Skeletal muscle cell (primary cell): Measurements from ENCODE around the gene NCL.
"Not testable (repeated sequence)": the region's sequence is repeated elsewhere in the genome, so short reads cannot be mapped to it uniquely, and the experiment has no call there.

ENCODE experiments used
- DNase-seq: peaks from one replicate; pipeline ENCODE4 v3.0.0-alpha.2; 2010; ENCODE audit warnings: low read depth
- H3K4me3 ChIP-seq: 2 replicates; pipeline ENCODE4 v1.5.1; 2011; ENCODE audit warnings: low read depth, mild to moderate bottlenecking, control low read depth, low read length, moderate library complexity

NCL gene

DNA sequence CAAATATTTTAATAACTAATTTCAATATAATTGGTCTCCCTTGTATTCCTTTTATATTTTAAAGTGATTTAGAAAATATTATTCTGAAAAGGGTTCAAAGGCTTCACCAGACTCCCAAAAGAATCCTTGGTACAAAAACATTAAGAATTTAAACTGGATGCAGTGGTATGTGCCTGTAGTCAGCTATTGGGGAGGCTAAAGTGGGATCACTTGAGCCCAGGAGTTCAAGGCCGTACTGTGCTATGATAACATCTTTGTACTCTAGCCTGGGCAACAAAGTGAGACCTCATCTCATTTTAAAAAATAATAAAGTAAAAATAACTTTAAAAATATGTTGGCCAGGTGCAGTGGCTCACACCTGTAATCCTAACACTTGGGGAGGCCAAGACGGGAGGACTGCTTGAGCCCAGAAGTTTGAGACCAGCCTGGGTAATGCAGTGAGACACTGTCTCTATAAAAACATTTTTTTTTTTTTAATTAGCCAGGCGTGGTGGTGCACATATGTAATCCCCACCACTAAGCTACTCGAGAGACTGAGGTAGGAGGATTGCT, 14.7 kb downstream of the NCL start:
- no peak overlapping the region for H3K4me3 ChIP-seq
- DNase-seq = no peak

DNA sequence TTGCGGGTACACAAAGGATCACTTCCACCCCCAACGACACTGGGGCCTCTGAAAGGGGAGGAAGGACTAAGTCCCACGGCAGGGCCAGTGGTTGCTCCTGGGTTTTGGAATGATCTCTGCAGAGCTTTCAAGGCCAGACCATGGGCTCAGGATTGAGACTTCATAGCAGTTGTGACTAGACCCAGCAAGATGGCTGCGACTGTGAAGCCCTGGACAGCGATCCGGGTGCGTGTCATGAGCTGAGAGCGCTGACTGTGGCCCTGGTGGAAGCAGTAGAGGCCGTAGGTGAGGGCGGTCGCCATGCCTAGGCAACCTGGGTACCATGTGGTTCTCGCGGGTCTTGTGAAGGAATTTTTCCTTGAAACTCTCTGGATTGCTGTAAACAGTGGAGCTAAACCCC, 27.3 kb downstream of the NCL start:
- no peak for DNase-seq
- no peak overlapping the region for H3K4me3 ChIP-seq

DNA sequence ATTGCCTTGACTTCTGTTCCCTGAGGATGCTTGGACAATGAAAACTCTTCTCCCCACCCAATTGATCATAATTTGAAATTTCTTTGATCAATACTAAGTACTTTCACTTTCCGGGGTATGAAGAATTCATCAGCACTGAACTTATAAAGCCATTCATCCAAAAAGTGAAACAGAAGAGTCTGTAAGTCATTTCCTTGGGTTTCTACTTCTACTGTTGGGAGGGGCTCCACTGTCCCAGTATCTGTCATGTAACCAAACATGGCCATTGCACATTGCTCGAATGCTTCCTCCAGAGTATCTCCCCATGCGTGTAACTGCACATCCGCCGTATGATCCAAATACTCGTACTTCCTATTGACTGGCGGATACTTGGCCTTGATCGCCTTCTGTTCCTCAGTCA, 30.3 kb downstream of the NCL start:
- H3K4me3 ChIP-seq = no peak overlapping the region
- DNase-seq = no peak

DNA sequence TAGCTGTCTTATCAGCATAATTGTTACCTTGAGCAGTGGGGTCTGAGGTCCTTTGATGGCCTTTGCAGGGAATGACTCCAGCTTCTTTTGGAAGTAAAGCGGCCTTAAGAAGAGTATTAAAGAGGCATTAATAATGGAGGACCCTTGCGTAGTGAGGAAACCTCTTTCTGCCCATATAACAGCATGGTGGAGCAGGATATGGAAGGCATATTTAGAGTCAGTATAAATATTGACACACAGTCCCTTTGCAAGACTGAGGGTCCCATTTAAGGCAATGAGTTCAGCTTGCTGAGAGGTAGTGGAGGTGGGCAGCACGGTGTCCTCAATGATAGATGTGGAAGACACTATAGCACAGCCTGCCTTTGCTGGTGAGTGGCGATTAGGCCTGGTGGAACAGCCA, 32.7 kb downstream of the NCL start:
- no peak overlapping the region for H3K4me3 ChIP-seq
- no peak for DNase-seq

DNA sequence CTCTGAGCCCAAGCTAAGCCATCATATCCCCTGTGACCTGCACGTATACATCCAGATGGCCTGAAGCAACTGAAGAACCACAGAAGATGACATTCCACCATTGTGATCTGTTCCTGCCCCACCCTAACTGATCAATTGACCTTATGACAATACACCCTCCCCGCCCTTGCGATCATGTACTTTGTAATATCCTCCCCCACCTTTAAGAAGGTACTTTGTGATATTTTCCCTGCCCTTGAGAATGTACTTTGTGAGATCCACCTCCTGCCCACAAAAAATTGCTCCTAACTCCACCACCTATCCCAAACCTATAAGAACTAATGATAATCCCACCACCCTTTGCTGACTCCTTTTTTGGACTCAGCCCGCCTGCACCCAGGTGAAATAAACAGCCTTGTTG, 33.8 kb downstream of the NCL start:
- not testable (repeated sequence) for DNase-seq, H3K4me3 ChIP-seq

DNA sequence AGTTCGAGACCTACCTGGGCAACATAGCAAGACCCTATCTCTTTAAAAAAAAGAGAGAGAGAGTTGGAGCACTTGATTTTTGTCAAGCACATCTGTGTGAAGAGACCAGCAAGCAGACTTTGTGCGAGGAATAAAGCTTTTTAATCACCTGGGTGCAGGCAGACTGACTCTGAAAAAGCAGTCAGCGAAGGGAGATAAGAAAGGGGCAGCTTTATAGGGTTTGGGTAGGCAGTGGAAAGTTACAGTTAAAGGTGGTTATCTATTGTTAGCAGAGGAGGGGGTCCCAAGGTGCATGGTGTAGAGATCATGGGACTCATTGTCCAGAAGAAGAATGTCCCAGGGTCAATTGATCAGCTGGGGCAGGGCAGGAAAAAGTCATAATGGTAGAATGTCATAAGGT, 34.4 kb downstream of the NCL start:
- DNase-seq = no peak
- H3K4me3 ChIP-seq = no peak overlapping the region

DNA sequence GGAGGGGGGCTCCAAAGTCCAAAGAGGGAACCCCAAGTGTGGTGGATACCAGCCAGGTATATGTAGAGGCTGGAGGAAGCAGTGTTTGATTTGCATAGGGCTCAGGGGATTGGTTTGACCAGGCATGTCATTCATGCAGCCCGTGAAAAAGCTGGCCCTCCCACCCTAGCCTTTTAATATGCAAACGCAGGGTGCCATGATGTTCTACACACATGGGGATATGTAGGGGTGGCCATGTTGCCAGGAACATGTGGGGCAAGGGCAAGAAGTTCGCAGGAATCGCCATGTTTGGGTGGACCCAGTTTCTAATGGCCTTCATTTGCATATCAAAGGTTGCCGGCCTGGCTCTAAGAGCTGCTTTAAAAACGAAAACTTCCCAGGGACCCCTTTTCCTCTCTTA, 35.1 kb downstream of the NCL start:
- no peak overlapping the region for H3K4me3 ChIP-seq
- DNase-seq = no peak

DNA sequence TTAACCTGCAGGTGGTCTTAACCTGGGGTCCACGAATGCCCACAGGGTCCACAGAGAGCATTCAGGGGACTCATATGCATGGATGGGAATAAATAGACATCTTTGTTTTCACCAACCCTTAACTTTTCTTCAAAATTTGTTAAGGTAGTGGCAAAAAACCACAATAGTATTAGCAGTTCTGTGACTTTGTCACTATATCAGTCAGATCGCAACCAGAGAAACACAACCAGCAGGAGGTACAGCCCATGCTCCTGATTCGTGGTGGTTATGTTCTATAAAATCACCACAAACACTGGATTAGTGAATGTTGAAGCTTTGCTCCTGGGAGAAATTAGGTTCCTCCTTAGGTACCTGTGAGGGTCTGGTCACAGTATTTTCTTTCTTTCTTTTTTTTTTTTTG, 37.2 kb downstream of the NCL start:
- DNase-seq = no peak

DNA sequence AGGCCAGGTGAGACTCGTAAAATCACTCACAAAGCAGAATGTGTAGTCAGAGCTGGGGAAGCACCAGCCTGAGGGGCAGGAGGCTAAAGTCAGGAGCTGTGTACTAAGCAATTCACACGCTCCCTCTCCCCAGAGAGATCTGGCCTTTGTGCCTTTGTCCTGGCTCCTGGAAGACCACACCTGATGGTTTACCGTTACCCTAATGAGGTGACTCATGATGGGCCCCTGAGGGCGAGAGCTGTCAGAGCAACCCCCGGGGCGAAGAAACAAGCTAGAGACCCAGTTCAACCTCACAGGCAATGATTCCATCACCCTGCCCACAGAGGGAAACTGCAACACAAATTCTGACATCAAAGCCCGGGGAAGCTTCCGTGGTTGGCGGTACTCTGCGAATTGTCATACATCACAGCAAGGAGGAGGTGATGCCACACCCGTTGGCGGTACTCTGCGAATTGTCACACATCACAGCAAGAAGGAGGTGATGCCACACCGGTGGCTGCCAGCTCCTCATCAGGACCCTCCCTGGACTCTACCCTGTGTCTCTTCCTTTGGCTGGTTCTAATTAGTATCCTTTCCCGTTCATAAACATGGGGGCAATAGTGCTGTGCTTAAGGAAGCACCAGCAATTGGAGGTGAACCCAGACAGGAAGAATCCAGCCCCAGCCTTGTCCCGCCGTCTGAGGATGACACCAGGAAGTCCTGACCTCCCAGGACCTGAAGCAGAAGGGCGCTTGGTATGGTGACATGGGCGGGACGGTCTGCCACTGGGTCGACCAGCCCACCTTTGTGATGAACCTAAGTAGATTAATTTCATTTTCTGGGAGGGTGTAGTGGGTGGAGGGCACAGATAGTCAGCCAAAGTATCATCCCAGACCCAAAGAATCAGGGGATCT, 38.2 kb downstream of the NCL start:
- H3K4me3 ChIP-seq = no peak overlapping the region
- no peak for DNase-seq

More for the DNA sequence above, 37.2 kb downstream of the NCL start:
- H3K4me3 ChIP-seq = no peak overlapping the region

DNA sequence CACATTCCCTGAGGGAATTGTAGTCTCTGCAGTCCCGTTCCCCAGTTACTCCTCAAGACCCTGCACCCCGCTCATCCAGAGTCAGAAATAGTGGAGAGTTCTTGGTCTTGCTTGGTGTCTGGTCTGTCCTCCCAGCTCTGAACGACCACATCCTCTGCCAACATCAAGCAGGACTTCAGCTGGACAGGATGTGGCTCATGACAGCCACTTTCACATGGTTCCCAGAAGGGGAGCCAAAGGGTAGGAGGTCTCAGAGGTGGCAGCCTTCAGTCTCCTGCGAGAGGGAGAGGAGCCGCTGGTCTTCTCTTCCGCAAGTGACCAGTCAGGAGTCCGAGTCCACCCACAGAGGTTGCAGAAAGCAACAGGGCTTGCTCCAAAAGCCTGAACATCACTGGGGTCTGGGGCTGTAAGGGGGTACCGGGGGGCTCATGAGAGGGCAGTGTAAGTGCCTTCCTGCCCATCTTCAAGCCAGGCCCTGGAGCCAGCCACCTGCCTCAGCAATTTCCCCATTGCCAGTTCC, 38.9 kb downstream of the NCL start:
- DNase-seq = no peak
- H3K4me3 ChIP-seq = no peak overlapping the region

DNA sequence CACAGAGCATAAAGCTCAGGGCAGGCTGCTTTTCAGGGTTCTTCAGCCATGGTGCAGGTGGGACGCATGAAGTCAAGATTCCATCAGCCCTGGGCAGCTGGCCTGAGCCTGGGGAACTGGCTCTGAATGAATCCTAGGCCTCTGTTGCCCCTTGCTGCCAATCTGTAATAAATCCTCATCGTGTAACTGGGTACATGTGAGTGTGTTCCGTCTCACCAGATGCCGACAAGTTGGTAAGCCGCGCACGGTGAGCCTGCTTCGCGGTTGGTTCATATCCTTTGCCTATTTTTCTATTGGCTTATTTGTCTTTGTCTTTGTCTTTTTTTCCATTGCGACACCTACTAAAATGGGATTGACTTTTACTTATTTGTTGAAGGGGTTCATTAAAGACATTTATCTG, 41.1 kb downstream of the NCL start:
- DNase-seq = no peak
- H3K4me3 ChIP-seq = no peak overlapping the region

DNA sequence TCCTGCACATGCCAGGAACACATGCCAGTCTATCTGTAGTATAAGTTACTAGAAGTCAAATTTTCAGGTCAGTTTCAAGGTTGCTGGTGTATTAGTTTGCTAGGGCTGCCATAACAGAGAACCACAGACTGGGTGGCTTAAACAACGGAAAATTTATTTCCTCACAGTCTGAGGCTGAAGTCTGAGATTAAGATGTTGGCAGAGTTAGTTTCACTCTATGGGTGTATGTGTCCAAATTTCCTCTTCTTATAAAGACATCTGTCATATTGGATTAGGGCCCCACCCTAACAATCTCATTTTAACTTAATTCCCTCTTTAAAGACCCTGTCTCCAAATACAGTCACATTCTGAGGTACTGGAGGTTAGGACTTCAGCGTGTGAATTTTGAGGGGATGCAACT, 42.2 kb downstream of the NCL start:
- H3K4me3 ChIP-seq = no peak overlapping the region
- no peak for DNase-seq

DNA sequence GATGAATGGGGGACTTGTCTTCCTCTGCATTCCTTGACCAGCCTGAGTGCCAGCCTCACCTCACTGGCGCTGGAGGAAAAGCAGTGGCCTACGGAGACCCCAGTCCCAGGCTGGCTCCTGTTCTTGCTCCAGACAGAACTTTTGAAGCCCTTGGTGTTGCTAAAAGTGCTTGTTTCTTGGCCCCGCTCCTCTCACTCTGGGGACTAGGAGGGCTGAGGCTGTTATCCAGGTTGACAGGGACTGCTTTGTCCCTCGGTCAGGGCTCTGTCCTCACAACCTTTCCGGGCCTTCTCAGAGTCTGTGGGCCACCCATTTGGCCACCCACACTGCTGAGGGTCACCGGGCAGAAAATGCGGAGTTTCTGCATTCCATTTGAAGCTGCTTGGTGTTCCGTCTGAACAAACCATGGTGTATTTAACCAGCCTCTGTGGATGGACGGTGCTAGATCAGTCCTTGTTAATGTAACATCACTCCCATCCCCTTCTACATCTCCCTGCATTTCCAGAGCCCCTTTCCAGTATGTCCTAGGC, 43.2 kb downstream of the NCL start:
- no peak overlapping the region for H3K4me3 ChIP-seq
- DNase-seq = no peak

DNA sequence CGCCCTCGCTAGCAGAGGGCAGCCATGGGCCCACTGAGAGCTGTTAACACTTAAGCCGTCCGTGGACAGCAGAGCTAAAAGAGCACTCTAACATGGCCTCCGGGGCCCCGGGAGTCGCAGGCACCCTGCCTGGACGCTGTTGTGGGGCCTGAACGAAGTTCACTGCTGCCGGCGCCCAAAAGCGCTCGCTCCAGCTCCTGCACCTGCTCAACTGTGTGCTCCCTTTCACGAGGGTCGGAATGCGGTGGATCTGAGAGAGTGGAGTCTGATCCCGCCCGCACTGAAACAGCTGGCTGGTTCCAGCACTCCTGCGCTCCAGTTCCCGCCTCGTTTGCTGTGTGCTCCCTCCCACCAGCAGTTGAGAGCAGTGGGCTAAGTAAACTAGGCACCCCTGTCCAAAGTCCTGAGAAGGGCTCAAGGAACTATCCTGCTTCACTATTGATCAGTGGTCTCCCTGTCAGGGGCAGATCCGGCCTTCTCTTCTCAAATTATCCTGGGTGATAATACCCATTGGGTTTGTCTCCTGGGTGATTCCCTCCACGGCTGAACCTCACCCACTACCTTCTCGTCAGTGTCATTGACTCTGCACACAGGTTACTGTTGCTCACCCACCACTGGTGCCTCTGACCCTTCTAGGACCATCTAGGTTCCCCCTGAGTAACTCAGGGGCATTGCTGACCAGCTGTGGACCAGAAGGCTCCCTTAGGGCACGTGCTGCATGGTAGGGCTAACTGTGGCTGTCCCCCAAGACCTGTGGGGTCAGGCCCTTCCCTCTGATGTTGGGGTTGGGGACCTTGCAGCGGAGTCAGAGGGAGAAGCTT, 45.3 kb downstream of the NCL start:
- DNase-seq = no peak
- no peak overlapping the region for H3K4me3 ChIP-seq

DNA sequence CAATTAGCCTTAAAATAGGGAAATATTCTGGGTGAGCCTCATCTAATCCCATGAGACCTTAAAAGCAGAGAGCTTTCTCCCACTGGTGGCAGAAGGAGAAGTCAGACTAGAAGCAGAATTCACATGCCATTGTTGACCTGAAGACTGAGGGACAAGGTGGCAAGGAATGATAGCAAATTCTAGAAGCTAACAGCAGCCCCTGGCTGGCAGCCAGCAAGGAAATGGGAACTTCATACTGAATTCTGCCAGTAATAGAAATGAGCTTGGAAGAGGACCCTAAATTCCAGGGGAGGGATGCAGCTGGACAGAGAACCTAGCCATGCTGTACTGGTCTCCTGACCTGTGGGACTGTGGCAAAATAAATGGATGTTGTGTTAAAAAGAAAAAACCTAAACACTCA, 49.3 kb downstream of the NCL start:
- DNase-seq = no peak
- no peak overlapping the region for H3K4me3 ChIP-seq

DNA sequence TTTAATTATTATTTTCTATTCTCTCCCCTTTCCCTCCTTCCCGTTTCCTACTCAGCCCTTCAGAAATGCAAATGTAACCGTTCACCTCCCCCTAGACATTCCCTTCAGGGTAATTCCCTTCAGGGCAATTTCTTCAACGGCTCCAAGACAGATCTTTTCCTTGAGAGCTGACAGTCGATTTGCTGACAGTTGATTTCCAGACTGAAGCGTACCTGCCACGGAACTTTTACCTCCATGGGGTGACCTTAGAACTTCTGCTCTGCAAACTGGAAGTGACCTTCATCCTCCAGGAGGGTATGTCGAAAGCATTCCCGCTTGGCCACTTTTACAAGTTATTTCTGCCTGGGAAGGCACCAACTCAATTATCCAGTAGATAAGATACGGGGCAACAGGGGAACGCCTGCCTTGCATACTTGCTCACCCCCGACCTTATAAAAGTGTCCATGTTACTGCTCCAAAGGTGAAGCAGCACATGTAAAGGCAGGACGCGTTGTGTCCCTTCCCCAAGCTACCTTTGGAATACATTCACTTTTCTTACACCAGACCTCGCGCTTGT, 50.3 kb downstream of the NCL start:
- DNase-seq = no peak
- H3K4me3 ChIP-seq = no peak overlapping the region

DNA sequence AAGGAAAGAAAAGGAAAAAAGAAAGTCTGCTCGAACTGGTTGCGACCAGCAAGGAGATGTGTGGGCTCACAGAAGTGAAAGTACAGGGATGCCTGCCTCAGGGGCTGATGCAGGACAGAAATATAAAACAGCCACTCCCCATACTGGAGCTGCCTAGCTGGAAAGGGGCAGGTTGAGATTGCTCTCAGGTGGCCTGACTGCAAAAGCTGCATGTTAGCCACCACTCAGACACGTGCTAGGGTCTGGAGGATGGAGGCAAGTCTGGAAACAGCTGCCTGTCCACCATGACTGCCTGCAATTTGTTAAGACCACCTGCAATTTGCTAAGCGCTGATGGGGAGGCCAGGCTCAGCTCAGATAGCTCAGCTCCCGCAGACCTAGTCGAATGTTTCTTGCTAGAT, 50.8 kb downstream of the NCL start:
- no peak overlapping the region for H3K4me3 ChIP-seq
- DNase-seq = no peak

DNA sequence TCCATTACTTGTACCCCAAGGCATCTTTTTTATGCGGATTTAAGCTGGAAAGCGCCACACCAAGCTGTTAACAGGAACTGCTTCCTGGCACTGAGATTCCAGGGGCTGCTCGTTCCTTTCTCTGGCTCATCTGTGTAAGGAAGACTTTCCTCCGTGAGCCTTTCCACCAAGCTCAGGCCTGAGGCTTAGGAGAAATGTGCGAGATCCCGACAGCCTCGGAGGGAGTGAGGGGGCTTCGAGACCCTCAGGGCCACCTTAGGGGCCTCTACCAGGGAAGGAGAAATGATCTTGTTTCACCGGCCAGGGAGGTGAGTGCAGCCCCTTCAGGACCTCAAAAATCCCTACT, 51.7 kb downstream of the NCL start:
- no peak for DNase-seq
- H3K4me3 ChIP-seq = peak overlapping the region; percentile 60

DNA sequence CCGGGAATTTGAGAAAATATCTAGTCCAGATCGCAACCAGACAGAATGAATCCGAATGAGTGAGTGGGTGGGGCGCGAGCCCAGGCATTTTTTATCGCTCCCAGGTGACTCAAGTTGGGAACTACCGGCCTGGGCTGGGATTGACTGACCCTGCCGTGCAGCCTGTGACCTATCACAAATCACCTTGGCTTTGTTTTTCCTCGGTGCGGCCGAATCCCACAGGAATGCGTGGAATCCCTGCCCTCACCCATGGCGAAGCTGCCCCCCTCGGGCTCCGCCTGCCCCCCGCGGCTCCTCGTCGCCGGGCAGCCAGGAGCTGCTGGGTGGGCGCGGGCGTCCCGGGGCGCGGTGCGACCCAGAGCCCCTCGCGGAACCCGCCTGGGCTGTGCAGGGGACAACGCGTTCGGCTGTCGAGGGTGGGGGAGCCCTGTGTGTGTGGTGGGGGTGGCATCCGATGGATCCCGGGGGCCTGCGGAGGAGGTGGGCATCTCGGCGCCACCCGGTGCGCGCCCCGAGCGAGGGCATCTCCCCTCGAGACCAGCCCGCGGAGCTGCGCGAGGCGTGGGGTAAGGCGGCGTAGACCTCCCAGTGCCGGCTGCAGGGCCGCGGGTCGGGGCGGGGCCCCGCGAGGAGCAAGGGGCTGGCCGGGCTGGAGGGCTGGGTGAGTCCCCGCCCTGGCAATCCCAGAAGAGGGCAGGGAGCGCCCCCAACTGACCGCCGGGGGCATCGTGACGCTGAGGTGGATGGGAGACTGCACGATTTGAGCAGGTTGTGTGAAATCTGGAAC, 52.3 kb downstream of the NCL start:
- DNase-seq = peak; percentile 19
- H3K4me3 ChIP-seq = peak overlapping the region; percentile 60
